Fibroblast of skin of left biceps (primary cell): ENCODE results near the gene MAPKAPK5.
"Not testable (repeated sequence)": the region's sequence is repeated elsewhere in the genome, so short reads cannot be mapped to it uniquely, and the experiment has no call there.

ENCODE experiments used
- DNase-seq, 2 experiments: peaks; one replicate each; pipeline ENCODE4 v3.0.0-alpha.2; 2013; ENCODE audit warnings: low read depth in 2 of 2

Gene MAPKAPK5

GRCh38 chr12:111886662-111887545 is 44.9 kb downstream of the MAPKAPK5 start:
- no peak for DNase-seq

DNA sequence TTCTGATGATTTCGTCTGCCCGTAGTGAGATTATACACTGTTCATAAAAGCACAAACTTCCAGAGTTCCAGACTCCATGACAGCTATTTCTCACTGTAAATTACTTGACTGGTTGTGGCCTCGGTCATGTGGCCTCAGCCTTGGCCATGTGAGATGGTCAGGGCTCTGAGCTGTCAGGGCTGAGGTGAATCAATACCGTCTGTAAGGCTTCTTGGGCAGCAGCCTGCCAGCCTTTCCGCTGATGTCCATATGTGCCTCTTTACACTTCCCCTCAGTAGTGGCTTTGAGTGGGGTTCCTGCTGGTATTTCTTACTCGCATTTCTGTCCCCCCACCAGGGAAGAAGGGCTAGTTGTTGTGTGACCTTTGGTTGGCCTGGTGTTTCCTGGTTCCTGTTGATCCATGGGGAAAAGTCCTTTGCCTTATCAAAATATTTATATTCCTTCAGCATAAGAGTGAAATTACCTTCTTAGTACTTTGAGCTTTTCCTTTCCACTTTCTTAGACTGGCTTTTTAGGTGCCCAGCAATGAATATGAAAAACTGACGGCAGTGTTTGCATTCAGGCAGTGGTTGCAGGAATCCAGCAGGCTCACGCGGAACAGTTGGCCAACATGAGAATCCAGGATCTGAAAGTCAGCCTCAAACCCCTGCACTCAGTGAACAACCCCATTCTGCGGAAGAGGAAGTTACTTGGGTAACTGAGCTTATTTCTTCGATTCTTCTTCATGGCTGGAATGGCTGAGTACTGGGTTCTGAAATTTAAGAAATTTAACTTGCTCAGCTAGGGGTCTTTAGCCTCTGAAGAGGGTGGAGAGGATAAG is 46.1 kb downstream of the MAPKAPK5 start:
- no peak for DNase-seq

GRCh38 chr12:111893287-111893686 is 51.3 kb downstream of the MAPKAPK5 start:
- no peak for DNase-seq

DNA sequence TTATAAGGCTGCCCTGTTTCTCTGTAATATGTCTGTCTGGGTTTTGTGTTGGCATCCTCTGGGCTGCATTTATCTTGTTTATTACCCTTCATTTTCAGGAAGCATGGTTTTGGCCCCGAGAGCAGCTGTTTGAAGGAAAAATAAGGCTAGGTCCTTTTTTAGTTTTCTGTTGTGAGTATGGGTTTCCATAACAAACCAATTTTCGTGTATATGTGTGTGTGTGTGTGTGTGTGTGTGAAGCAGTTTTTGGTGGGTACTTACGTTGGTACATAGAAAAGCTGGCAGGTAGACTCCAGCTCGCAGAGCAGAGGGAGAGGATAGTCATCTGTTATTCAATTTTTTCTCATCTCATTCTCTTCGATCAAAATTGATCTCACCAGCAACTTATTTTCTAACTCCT is 52.5 kb downstream of the MAPKAPK5 start:
- DNase-seq = no peak

- DNase-seq = no peak
These were observed 59.2 kb downstream of the MAPKAPK5 start for GRCh38 chr12:111901182-111901581.

DNA sequence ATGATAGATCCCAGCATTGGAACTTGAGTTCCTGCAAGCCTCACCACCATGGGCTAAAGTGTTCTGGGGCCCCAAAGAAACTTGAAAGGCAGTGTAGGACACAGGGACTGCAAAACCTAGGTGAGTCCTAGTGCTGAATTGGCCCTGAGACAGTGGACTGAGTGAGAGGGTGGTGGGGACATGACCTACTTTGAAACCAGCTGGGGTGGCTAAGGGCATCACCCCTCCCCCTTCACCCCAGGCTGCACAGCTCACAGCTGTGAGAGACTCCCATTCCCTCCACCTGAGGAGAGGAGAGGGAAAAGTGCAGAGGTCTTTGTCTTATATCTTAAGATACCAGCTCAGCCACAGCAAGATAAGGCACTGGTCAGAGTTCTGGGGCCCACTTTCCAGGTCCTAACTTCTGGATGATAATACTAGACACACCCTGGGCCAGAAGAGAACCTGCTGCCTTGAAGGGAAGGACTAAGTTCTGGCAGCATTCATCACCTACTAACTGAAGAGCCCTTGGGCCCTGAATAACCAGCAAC is 62.5 kb downstream of the MAPKAPK5 start:
- no peak for DNase-seq

DNA sequence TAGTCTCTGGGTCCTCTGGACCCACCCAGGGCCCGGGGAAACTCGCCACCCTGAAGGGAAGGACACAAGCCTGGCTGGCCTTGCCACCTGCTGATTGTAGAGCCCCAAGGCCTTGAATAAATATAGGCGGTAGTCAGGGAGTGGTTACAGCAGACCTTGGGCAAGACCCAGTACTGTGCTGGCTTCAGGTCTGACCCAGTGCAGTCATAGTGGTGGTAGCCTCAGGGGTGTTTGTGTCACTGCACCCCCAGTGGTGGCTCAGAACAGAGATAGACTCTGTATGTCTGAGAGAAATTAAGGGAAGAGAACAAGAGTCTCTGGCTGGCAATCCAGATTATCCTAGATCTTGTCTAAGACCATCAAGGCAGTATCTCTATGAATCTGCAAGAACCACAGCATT is 63.5 kb downstream of the MAPKAPK5 start:
- DNase-seq = no peak

- no peak for DNase-seq
These were observed 65.7 kb downstream of the MAPKAPK5 start for GRCh38 chr12:111907740-111908139.

DNA sequence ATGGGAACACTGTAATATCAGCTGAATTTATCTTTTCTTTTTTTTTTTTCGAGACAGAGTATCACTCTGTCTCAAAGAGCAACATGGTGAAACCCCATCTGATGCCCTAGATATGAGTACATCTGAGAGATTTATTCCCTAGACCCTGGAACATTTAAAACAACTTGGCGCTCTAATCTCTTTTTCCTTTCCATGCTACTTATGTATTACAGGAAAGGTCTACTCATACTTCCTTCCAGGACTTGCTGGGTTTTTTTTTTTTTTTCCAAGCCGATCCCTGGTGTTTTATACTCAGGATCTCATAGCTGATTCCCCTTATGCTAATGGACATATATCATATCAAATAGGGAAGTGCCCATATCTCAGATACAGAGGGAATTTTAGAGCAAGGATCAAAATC is 83.1 kb downstream of the MAPKAPK5 start:
- DNase-seq = no peak

- DNase-seq = no peak
These were observed 84.6 kb downstream of the MAPKAPK5 start for GRCh38 chr12:111926631-111927030.

DNA sequence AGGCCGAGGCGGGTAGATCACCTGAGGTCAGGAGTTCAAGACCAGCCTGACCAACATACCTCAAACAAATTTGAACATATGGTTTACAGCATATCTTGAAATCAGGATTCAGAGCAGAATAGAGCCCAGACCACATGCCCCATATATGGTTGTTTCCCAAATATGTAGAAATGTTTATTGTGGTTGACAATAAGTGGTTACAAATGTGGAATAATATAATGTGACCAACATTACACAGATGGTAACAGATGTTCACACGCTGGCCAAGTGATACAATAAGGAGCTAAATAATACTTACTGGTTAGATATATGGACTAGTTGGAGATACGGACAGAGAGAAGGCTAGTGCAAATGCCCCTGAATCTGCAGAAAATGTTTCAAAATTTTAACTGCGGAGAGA is 85.3 kb downstream of the MAPKAPK5 start:
- DNase-seq = no peak

DNA sequence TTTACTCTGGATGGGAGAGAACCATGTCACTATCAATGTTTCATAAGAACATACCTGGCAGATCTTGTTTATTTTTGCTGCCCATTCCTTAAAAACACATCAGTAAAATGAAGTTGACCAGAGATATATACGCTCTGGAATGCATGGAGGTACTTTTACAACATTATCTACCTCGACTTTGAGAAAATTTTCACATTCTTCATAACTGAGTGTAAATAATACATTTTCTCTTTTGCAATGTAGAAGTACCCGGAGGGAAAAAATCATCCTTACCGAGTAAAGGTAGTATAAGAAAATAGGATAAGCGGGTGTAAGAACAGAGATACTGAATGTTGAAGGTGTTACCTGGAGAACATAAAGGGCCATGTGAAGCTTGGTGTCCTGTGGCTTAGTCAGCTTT is 90.2 kb downstream of the MAPKAPK5 start:
- no peak for DNase-seq

DNA sequence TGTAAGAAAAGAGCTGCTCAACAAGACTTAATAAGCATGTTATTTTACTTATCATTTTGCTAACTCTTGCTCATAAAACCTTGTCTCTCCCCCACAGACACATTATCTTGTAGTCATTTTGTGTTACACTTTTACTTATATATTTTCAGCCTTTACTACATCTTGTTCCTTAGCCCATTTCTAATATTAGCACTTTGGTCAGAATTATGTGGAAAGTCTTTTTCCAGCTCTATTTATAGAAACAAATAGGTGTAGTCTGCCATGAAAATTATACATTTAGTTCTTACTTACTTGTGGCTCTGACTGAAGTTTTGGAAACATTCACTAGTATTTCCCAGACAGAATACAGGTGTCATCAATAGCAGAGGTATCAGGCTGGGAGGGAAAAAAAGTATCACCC is 94.8 kb downstream of the MAPKAPK5 start:
- DNase-seq = no peak

GRCh38 chr12:111937429-111937828 is 95.4 kb downstream of the MAPKAPK5 start:
- no peak for DNase-seq

- DNase-seq = peak; percentile 36 to 46
These were observed 100.5 kb downstream of the MAPKAPK5 start for GRCh38 chr12:111942557-111942956.

GRCh38 chr12:111943929-111944328 is 101.9 kb downstream of the MAPKAPK5 start:
- DNase-seq = no peak

GRCh38 chr12:111950961-111951676 is 109.1 kb downstream of the MAPKAPK5 start:
- DNase-seq = not testable (repeated sequence)
